ENCODE data around the gene DUOXA1.

DNA sequence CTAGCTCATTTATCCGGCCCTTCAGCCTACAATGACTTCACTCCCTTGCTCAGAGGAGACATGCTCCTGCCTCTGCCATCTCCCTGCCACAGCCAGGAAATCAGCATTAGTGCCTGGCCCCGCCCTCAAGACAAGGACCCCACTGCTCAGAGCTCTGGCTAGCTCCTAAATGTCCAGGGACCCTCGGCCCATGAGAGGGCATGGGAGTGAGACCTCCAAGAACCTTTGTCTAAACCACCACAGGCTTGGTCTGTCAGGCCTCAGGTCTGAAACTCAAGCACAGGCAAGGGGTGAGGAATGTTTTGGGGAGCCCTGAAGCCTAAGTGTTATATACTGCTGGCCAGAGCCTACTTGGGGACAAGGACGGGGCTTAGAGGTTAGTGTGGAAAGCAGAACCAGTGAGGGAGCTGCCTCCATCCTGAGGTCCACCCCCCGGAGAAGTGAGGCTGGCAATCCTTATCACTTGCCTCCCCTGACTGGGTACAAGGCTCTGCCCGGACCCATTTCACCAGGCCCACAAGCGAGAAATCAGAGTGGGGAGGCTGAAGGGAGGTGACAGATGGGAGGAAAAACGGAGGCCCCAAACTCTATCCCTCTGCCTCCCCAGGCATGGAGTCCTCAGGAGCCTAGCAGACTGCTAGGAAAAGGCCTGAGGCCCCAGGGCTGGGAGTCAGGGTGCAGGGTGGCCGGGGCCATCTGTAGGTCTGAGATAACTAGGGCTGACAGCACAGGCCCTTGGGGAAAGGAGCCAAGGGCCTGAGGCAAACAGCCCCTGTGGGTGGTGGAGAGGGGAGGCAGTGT lies 39.3 kb upstream of the DUOXA1 start:
- TF ChIP-seq, protein P1, sequence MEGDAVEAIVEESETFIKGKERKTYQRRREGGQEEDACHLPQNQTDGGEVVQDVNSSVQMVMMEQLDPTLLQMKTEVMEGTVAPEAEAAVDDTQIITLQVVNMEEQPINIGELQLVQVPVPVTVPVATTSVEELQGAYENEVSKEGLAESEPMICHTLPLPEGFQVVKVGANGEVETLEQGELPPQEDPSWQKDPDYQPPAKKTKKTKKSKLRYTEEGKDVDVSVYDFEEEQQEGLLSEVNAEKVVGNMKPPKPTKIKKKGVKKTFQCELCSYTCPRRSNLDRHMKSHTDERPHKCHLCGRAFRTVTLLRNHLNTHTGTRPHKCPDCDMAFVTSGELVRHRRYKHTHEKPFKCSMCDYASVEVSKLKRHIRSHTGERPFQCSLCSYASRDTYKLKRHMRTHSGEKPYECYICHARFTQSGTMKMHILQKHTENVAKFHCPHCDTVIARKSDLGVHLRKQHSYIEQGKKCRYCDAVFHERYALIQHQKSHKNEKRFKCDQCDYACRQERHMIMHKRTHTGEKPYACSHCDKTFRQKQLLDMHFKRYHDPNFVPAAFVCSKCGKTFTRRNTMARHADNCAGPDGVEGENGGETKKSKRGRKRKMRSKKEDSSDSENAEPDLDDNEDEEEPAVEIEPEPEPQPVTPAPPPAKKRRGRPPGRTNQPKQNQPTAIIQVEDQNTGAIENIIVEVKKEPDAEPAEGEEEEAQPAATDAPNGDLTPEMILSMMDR (optimal IDR thresholded peaks at IDR 0.05 in 1 of 3, IDR thresholded peaks at IDR 0.05 in 1 of 3, conservative IDR thresholded peaks at IDR 0.05 in 1 of 3; ENCODE audit: extremely low read depth in 1 of 3, insufficient read depth in 2 of 3, low read length in 3 of 3): no peak
- no peak for TF ChIP-seq EZH2 (IDR thresholded peaks at IDR 0.05; ENCODE audit: low read length)

Measured in keratinocyte (primary cell).